NCI-H146 (cell line): ENCODE data around the gene FARSA.
A peak's percentile ranks its signal among the peaks of the same experiment; 100 is the strongest.
"Not testable (repeated sequence)": the region's sequence is repeated elsewhere in the genome, so short reads cannot be mapped to it uniquely, and the experiment has no call there.

Experiments used
- DNase-seq: peaks from one replicate; lab custom pipeline; 2025; lab: John Stamatoyannopoulos, UW

FARSA gene

GRCh38 chr19:12890787-12891552, 42.5 kb downstream of the FARSA start, which contains the start of gene GCDH:
Gene GCDH, plus strand, starts transcription at chr19:12891160. Its CDS starts 145 bp downstream, at chr19:12891305.
- peak; percentile 100 for DNase-seq

DNA sequence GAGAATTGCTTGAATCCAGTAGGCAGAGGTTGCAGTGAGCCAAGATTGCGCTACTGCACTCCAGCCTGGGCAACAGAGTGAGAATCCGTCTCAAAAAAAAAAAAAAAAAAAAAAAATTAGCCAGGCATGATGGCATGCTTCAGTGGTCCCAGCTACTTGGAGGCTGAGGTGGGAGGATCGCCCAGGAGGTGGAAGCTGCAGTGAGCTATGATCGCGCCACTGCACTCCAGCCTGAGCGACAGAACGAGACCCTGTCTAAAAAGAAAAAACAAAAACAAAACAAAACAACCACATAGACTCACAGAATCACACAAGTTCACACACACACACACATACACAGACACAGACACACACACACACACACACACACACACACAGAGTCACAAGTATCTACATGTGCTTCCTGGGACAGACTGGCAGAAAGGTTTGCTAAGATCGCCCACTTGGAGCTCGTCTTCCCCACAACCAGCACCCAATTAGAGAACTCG, 43.2 kb downstream of the FARSA start:
- not testable (repeated sequence) for DNase-seq

- no peak for DNase-seq
These were observed 45.4 kb downstream of the FARSA start for GRCh38 chr19:12888006-12888603.

- no peak for DNase-seq
These were observed 46.4 kb downstream of the FARSA start, which contains the start of gene KLF1 for GRCh38 chr19:12886969-12887747. Gene KLF1, minus strand, starts transcription at chr19:12887201. Its CDS starts 61 bp downstream, at chr19:12887140.

DNA sequence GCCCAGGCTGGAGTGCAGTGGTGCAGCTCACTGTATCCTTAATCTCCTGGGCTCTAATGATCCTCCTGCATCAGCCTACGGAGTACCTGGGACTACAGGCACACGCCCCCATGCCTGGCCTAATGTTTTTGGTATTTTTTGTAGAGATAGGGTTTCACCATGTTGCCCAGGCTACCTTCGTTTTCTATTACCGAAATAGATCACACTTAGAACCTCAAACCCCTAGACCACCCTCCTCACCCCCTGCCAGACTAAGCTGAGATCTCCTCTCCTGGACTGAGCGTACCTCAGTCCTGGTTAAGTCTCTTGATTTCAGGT, 46.9 kb downstream of the FARSA start:
- no peak for DNase-seq

- peak; percentile 76 for DNase-seq
These were observed 47.5 kb downstream of the FARSA start for GRCh38 chr19:12885749-12886650.

GRCh38 chr19:12884926-12885748, 48.4 kb downstream of the FARSA start:
- DNase-seq = peak; percentile 100

- no peak for DNase-seq
These were observed 48.9 kb downstream of the FARSA start for GRCh38 chr19:12884627-12884925.

DNA sequence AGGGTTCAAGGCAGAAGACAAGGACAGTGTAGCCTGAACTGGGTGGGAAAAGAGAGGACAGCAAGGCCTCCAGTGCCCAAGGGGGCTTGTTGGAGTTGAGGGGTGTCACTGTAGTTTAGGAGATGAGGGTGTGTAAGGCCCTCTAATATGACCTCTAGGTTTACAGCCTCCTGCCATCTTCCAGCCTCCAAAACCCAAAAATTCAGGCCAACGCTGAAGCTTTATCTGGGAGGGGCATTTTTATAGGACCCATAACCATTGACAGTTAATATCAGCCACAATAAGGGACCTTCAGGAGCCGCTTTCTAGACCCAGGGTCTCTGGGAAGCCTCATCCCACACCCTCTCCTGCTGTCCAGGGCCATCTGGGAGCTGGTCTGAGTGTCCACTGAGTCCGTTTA, 49.3 kb downstream of the FARSA start:
- DNase-seq = no peak

GRCh38 chr19:12882589-12882988, 50.9 kb downstream of the FARSA start:
- no peak for DNase-seq

DNA sequence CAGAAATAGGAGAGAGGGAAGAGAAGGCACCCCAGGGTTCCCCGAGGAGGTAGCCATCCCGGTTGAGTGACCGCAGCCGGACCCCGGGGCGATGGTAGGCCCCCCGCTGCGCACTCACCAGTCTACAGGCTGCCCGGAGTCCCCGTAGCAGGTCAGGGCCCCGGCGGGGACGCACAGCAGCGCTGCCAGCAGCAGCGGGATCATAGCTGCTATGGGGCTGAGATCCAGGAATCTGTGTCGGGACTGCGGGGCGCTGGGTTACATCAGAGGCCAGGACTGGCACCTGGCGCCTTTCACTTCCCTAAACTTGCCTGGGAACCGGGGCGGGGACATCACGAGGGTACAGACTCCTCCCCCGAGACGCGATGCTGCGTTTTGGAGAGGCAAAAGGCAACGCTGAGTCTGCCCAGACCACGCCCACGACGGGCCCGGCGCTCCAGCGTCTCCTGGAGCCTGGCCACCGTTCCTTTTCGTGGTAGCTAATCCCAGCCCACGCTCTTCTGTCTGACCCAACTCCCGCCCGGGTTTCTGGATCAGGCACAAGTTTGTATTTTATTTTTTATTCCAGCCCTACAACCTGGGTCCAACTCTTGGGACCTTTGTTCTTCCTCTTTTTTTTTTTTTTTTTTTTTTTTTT, 52.2 kb downstream of the FARSA start, which contains the start of gene DNASE2:
Gene DNASE2, minus strand, starts transcription at position 278 of the 637 bp plus-strand sequence. Its CDS starts 74 bp downstream, at position 204.
- DNase-seq = peak; percentile 99

GRCh38 chr19:12880551-12881171, 52.9 kb downstream of the FARSA start:
- peak; percentile 77 for DNase-seq

- DNase-seq = no peak
These were observed 58.4 kb downstream of the FARSA start for GRCh38 chr19:12875086-12875485.

DNA sequence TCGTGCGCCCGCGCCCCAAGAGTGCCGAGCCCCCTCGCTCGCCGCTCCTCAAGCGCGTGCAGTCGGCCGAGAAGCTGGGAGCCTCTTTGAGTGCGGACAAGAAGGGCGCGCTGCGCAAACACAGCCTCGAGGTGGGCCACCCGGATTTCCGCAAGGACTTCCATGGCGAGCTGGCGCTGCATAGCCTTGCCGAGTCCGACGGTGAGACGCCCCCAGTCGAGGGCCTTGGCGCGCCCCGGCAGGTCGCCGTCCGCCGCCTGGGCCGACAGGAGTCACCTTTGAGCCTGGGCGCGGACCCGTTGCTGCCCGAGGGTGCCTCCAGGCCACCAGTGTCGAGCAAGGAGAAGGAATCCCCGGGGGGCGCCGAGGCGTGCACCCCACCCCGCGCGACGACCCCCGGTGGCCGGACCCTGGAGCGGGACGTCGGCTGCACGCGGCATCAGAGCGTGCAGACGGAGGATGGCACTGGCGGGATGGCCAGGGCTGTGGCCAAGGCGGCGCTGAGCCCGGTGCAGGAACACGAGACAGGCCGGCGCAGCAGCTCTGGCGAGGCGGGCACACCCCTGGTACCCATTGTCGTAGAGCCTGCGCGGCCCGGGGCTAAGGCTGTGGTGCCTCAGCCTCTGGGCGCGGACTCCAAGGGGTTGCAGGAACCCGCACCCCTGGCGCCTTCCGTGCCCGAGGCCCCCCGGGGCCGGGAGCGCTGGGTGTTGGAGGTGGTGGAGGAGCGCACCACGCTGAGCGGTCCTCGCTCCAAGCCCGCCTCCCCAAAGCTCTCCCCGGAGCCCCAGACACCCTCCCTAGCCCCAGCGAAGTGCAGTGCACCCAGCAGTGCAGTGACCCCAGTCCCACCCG, 59.4 kb downstream of the FARSA start:
- no peak for DNase-seq

GRCh38 chr19:12872941-12873890, 60.3 kb downstream of the FARSA start:
- DNase-seq = no peak
